GM12875 (cell line): Measurements from ENCODE around the gene LDB2.

Experiments
- H3K4me3 ChIP-seq: one replicate; pipeline ENCODE4 v1.5.1; 2011; ENCODE audit warnings: low read depth, low read length, control low read depth
- CTCF ChIP-seq: IDR thresholded peaks from 2 replicates; pipeline ENCODE4 v1.5.1; 2011; ENCODE audit warnings: low read depth, mild to moderate bottlenecking, control low read depth, inconsistent platforms, low read length, moderate library complexity, borderline replicate concordance; ENCODE audit not compliant: insufficient read depth

The LDB2 gene

GRCh38 chr4:16750882-16751642, 147.4 kb downstream of the LDB2 start:
- H3K4me3 ChIP-seq = no peak overlapping the region
- TF ChIP-seq CTCF = no peak

GRCh38 chr4:16750216-16750615, 148.2 kb downstream of the LDB2 start:
- no peak for TF ChIP-seq CTCF
- no peak overlapping the region for H3K4me3 ChIP-seq

- H3K4me3 ChIP-seq = no peak overlapping the region
- no peak for TF ChIP-seq CTCF
Observed at GRCh38 chr4:16745887-16746286, 152.6 kb downstream of the LDB2 start.

- no peak overlapping the region for H3K4me3 ChIP-seq
- no peak for TF ChIP-seq CTCF
Observed at GRCh38 chr4:16745009-16745635, 153.3 kb downstream of the LDB2 start.

GRCh38 chr4:16741287-16741686, 157.2 kb downstream of the LDB2 start:
- TF ChIP-seq CTCF = no peak
- H3K4me3 ChIP-seq = no peak overlapping the region

GRCh38 chr4:16739997-16740624, 158.3 kb downstream of the LDB2 start:
- TF ChIP-seq CTCF = no peak
- H3K4me3 ChIP-seq = no peak overlapping the region
